ENCODE results near the gene ATF3.

ATF3 gene

GRCh38 chr1:212565571-212566305 is 42.8 kb upstream of the ATF3 start:
- ATAC-seq, result no peak

GRCh38 chr1:212566522-212567479 is 41.8 kb upstream of the ATF3 start:
- no peak for TF ChIP-seq ZNF565 (CRISPR knock-in tag; conservative IDR thresholded peaks at IDR 0.05; ENCODE audit: low read depth)
- TF ChIP-seq ZFP3 (CRISPR knock-in tag; IDR thresholded peaks at IDR 0.05), result no peak
- no peak for TF ChIP-seq ZNF8 (CRISPR knock-in tag; IDR thresholded peaks at IDR 0.05)
- TF ChIP-seq POU6F1 (CRISPR knock-in tag; IDR thresholded peaks at IDR 0.05; ENCODE audit: borderline replicate concordance, low read depth), result no peak
- TF ChIP-seq ISL1 (CRISPR knock-in tag; IDR thresholded peaks at IDR 0.05), result no peak
- TF ChIP-seq CSDC2 (CRISPR knock-in tag; IDR thresholded peaks at IDR 0.05), result no peak
- no peak for TF ChIP-seq CREB5 (CRISPR knock-in tag; IDR thresholded peaks at IDR 0.05; ENCODE audit: low read depth)
- no peak for TF ChIP-seq ZFP30 (CRISPR knock-in tag; IDR thresholded peaks at IDR 0.05)
- no peak for TF ChIP-seq ARNTL (CRISPR knock-in tag; IDR thresholded peaks at IDR 0.05; ENCODE audit: borderline replicate concordance, low read depth)
- no peak for TF ChIP-seq CSRNP3 (CRISPR knock-in tag; IDR thresholded peaks at IDR 0.05)
- TF ChIP-seq ESRRG (CRISPR knock-in tag; IDR thresholded peaks at IDR 0.05), result no peak
- TF ChIP-seq TOX (CRISPR knock-in tag; IDR thresholded peaks at IDR 0.05; ENCODE audit: borderline replicate concordance), result no peak
- TF ChIP-seq PATZ1 (CRISPR knock-in tag; IDR thresholded peaks at IDR 0.05; ENCODE audit: borderline replicate concordance), result no peak
- TF ChIP-seq PPARA (CRISPR knock-in tag; IDR thresholded peaks at IDR 0.05; ENCODE audit: borderline replicate concordance), result no peak
- TF ChIP-seq ZC3H10 (CRISPR knock-in tag; IDR thresholded peaks at IDR 0.05), result no peak
- no peak for TF ChIP-seq TCF4 (CRISPR knock-in tag; IDR thresholded peaks at IDR 0.05; ENCODE audit: borderline replicate concordance)
- no peak for TF ChIP-seq ZNF70 (CRISPR knock-in tag; IDR thresholded peaks at IDR 0.05)
- no peak for TF ChIP-seq SNAI2 (CRISPR knock-in tag; IDR thresholded peaks at IDR 0.05)
- TF ChIP-seq OSR1 (CRISPR knock-in tag; IDR thresholded peaks at IDR 0.05), result no peak
- no peak for TF ChIP-seq TSHZ2 (CRISPR knock-in tag; IDR thresholded peaks at IDR 0.05)
- ATAC-seq, result peak; percentile 93

More at GRCh38 chr1:212565571-212566305, 42.8 kb upstream of the ATF3 start:
- TF ChIP-seq ESRRG (CRISPR knock-in tag; IDR thresholded peaks at IDR 0.05) (no peak), CSDC2 (CRISPR knock-in tag; IDR thresholded peaks at IDR 0.05) (no peak), BACH2 (CRISPR knock-in tag; IDR thresholded peaks at IDR 0.05; ENCODE audit: borderline replicate concordance) (no peak), ZC3H10 (CRISPR knock-in tag; IDR thresholded peaks at IDR 0.05) (no peak)

Data from SK-N-SH treated with all-trans-retinoic acid at 6 μM for 48 hours (cell line).